HG03064 (cell line): ENCODE results near the gene SMCO1.
A peak's percentile ranks its signal among the peaks of the same experiment; 100 is the strongest.
"Not testable (repeated sequence)": the region's sequence is repeated elsewhere in the genome, so short reads cannot be mapped to it uniquely, and the experiment has no call there.

ENCODE experiments used
- ATAC-seq: cut with Tn5 transposase; IDR thresholded peaks from one replicate; pipeline ENCODE4 v1.9.1; 2021; ENCODE audit warnings: low read depth; ENCODE audit not compliant: unreplicated experiment

SMCO1 gene

GRCh38 chr3:196514913-196515621 is at the start of gene SMCO1:
TSS of gene SMCO1 (minus strand) at chr3:196515346. CDS start at chr3:196515209, 137 bp downstream.
- ATAC-seq = no peak

- ATAC-seq = no peak
Measured at GRCh38 chr3:196563721-196564225, 48.6 kb upstream of the SMCO1 start.

- ATAC-seq = no peak
Measured at GRCh38 chr3:196559826-196560225, 44.7 kb upstream of the SMCO1 start.

- ATAC-seq = no peak
Measured at GRCh38 chr3:196558476-196558875, 43.3 kb upstream of the SMCO1 start.

- no peak for ATAC-seq
Measured at GRCh38 chr3:196557236-196557635, 42.1 kb upstream of the SMCO1 start.

- ATAC-seq = no peak
Measured at GRCh38 chr3:196555295-196555694, 40.1 kb upstream of the SMCO1 start.

- ATAC-seq = no peak
Measured at GRCh38 chr3:196554205-196554604, 39.1 kb upstream of the SMCO1 start.

GRCh38 chr3:196553551-196553950 is 38.4 kb upstream of the SMCO1 start:
- ATAC-seq = no peak

GRCh38 chr3:196552253-196552652 is 37.1 kb upstream of the SMCO1 start:
- ATAC-seq = no peak

- not testable (repeated sequence) for ATAC-seq
Measured at GRCh38 chr3:196550172-196550571, 35.0 kb upstream of the SMCO1 start.

- ATAC-seq = not testable (repeated sequence)
Measured at GRCh38 chr3:196549312-196549711, 34.2 kb upstream of the SMCO1 start.

GRCh38 chr3:196547067-196547466 is 31.9 kb upstream of the SMCO1 start:
- no peak for ATAC-seq

GRCh38 chr3:196546537-196546936 is 31.4 kb upstream of the SMCO1 start:
- ATAC-seq = no peak

- ATAC-seq = no peak
Measured at GRCh38 chr3:196544491-196544992, 29.4 kb upstream of the SMCO1 start.

GRCh38 chr3:196541684-196542445 is 26.7 kb upstream of the SMCO1 start:
- no peak for ATAC-seq

GRCh38 chr3:196537319-196537984 is 22.3 kb upstream of the SMCO1 start:
- ATAC-seq = no peak

GRCh38 chr3:196533260-196533681 is 18.1 kb upstream of the SMCO1 start:
- no peak for ATAC-seq

GRCh38 chr3:196531418-196531817 is 16.3 kb upstream of the SMCO1 start:
- no peak for ATAC-seq

- ATAC-seq = peak; percentile 70
Measured at GRCh38 chr3:196528639-196529233, 13.6 kb upstream of the SMCO1 start.

GRCh38 chr3:196525141-196525540 is 10.0 kb upstream of the SMCO1 start:
- no peak for ATAC-seq

- no peak for ATAC-seq
Measured at GRCh38 chr3:196524527-196524926, 9.4 kb upstream of the SMCO1 start.
